Epithelial cell of esophagus (primary cell): Measurements from ENCODE around the gene ARPP21.

ENCODE experiments used
- DNase-seq: peaks from one replicate; pipeline ENCODE4 v3.0.0; 2010; ENCODE audit warnings: low read depth
- H3K4me3 ChIP-seq: 2 replicates; pipeline ENCODE4 v1.5.1; 2011; ENCODE audit warnings: mild to moderate bottlenecking, low read length, control low read depth
- TF ChIP-seq, protein P1 (sequence below): IDR thresholded peaks from 2 replicates; pipeline ENCODE4 v1.5.1; 2011; ENCODE audit warnings: low read depth, mild to moderate bottlenecking, low read length, control low read depth, inconsistent platforms; ENCODE audit not compliant: insufficient read depth; ENCODE audit errors: missing control alignments

The ARPP21 gene

DNA sequence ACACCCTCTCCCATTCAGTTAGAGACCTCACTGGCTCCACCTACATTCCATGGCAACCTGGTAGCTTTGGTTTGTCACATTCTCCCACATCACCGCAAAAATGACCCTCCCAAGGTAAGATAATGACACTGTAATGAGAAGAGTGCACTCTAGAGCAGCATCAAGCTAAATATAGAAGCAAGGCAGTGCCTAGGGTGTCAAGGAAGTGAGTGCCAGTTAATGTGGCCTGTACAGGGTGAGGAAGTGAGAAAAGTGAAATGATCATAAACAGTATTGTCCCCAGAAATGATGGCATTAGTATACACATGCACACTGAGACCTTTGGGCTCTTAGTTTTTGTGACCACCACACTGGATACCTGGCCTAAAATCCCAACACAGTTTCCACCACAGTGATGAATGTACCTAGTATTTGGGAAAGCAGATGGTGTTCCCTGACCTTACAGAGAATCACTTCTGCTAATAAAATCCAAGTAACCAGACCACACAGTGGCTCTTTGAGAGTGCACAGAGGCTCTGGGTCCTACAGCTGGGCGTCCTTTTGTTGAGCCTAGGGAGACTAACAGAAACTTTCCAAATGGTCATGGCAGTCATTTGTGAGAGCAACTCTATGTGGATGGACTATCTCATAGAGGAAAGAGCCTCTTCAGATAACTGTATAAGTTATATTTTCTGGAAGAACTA lies 106.6 kb downstream of the ARPP21 start:
- DNase-seq: no peak
- TF ChIP-seq, protein P1, sequence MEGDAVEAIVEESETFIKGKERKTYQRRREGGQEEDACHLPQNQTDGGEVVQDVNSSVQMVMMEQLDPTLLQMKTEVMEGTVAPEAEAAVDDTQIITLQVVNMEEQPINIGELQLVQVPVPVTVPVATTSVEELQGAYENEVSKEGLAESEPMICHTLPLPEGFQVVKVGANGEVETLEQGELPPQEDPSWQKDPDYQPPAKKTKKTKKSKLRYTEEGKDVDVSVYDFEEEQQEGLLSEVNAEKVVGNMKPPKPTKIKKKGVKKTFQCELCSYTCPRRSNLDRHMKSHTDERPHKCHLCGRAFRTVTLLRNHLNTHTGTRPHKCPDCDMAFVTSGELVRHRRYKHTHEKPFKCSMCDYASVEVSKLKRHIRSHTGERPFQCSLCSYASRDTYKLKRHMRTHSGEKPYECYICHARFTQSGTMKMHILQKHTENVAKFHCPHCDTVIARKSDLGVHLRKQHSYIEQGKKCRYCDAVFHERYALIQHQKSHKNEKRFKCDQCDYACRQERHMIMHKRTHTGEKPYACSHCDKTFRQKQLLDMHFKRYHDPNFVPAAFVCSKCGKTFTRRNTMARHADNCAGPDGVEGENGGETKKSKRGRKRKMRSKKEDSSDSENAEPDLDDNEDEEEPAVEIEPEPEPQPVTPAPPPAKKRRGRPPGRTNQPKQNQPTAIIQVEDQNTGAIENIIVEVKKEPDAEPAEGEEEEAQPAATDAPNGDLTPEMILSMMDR: no peak
- no peak overlapping the region for H3K4me3 ChIP-seq

DNA sequence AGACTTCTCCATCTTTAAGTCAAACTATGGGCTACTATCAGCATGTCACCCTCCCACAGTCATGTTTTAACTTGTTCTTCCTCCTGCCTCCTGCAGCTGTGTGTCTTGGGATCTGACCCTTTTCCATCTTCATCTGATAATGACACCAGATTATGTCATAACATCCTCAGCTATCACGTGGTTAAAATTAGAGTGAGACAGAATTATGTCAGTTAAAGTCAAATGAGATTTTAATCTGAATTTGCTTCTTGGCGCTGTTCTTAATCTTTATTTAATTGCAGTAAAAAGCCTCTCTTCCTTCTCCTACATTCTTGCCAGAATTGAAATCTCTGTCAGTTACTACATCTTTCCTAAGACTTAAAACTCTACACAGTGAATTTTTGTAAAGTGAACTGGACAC lies 107.2 kb downstream of the ARPP21 start:
- TF ChIP-seq, protein P1: no peak
- DNase-seq: no peak
- H3K4me3 ChIP-seq: no peak overlapping the region

DNA sequence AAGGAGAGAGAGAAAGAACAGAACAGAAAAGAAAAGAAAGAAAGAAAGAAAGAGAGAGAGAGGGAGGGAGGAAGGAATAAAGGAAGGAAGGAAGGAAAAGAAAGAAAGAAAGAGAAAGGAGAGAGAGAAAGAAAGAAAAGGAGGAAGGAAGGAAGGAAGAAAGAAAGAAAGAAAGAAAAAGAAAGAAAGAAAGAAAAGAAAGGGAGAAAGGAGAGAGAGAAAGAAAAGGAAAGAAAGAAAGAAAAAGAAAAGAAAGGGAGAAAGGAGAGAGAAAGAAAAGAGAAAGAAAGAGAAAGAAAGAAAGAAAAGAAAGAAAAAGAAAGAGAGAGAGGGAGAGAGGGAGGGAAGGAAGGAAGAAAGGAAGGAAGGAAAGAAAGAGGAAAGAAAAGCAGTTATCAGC lies 108.8 kb downstream of the ARPP21 start:
- no peak for DNase-seq

DNA sequence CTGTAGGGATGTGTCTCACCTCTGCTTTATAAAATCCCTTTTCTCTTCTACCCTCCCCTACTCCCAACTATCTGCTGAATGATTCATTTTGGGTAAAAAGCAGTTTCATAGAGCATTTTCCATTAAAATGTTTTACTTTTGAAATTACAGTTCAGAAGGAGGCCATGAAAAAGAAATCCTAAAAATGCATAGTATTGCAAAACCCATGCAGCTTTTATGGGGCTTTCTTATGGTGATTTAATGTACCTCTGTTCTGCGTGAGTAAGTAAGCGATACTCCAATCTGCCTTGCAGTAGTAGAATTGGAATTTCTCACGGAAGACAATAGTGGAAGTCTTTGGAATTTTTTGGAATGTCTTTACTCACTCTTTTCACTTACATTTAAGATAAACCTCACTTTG lies 111.9 kb downstream of the ARPP21 start:
- no peak overlapping the region for H3K4me3 ChIP-seq
- DNase-seq: no peak
- TF ChIP-seq, protein P1: no peak

More for the DNA sequence above, 108.8 kb downstream of the ARPP21 start:
- H3K4me3 ChIP-seq: no peak overlapping the region
- TF ChIP-seq, protein P1: no peak

DNA sequence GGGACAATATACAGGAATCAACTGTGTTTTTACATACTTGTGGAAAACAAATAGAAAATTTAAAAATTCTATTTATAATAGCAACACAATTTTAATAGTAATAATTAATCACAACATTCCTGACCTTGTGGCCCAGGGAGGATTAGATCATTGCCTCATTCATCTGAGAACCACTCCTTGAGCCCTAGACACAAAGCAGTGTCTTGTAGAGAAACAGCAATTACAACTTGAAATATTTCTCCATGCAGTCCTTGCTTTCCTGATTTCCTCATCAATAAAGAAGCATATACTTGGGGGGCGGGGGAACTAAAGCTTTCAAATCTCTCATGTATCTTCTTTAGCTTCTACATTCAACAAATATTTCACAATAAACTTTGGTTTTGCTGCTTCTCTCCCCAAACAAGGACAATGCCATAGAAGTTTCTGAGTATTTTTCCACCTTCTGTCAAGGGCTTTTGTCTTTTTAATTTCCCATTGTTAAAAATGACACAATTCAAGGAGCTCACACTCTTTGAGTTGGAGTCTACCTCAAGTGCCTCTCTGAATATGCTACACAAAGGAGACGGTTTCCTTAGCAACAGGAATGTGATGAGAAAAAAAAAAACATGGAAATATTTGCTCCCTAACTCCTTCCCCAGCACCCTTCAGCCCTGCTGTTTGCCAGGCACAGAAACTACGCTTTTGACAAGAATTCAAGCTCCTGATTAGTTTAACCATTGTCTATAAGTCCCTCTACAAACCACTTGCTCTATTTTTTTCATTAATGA lies 118.8 kb downstream of the ARPP21 start:
- TF ChIP-seq, protein P1: no peak
- DNase-seq: no peak
- no peak overlapping the region for H3K4me3 ChIP-seq

DNA sequence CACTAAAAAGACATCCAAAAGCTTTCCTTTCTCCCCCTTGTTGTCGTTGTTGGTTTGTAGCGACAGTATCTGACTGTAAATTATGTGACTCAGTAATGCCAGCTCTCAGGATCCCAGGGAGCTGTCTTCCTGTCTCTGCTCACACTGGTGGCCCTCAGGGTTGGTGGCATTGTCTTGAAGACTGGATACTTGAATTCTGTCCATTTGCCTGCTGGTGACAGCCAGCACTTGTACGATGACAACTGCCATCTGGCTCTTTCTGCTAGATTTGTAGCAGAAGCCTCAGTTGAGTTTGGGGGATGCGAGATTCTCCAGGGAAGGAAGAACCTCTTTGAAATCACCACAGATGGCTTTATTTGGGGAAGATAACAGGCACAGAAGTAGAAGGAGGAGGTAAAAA lies 120.8 kb downstream of the ARPP21 start:
- TF ChIP-seq, protein P1: no peak
- DNase-seq: no peak
- no peak overlapping the region for H3K4me3 ChIP-seq
